Measurements from ENCODE around the gene RARS2. TPM values are rescaled to one million over a fixed set of nuclear protein-coding genes. Genes with fewer than 3 reads are reported as not detected.

RARS2 gene
- total and polyA plus RNA-seq, 2 donors from 2014 or later = 23.4 to 31.7 TPM

GRCh38 chr6:87487555-87487954 is 102.2 kb downstream of the RARS2 start:
- intact Hi-C loops (cut with DNase I) = no loop called here
- H3K4me1 ChIP-seq (ENCODE audit: control insufficient read depth in 2 of 3, insufficient read depth in 2 of 3, low read depth in 1 of 3, low read length in 3 of 3) = no peaks in the 10 kb centered on the region
- no peaks in the 10 kb centered on the region for H3K36me3 ChIP-seq (ENCODE audit: control insufficient read depth in 2 of 3, insufficient read depth in 3 of 3, low read length in 3 of 3)
- H3K9ac ChIP-seq (ENCODE audit: low read length in 3 of 3) = no peak overlapping the region
- FAIRE-seq (no peak), DNase-seq (no peak)
- H3K4me3 ChIP-seq (ENCODE audit: low read length in 3 of 3) = no peak overlapping the region
- H3K27me3 ChIP-seq (ENCODE audit: control insufficient read depth, insufficient read depth, low read length) = no peaks in the 10 kb centered on the region
- no peak overlapping the region for H3K27ac ChIP-seq (ENCODE audit: low read depth in 2 of 2, low read length in 2 of 2)
- no peak for TF ChIP-seq CTCF (IDR thresholded peaks at IDR 0.05; ENCODE audit: borderline replicate concordance, extremely low read depth, insufficient read depth)
- no peaks in the 10 kb centered on the region for H3K9me3 ChIP-seq (ENCODE audit: control insufficient read depth in 2 of 3, insufficient read depth in 1 of 3, low read length in 3 of 3)

DNA sequence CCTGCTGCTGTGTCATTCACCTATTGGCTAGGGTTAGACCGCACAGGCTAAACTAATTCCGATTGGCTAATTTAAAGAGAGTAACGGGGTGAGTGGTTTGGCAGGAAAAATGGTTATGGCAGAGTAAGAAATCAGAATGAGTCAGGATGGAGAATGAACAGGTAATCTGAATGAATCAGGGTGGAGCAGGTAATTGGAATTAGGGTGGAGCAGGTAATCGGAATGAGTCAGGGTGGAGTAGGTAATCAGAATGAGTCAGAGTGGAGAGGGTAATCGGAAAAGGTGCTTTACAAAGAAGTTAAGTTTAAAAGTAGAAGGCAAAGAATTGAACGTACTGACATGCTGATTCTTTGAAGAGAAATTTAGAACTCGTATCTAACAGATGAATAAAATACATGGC is 105.3 kb downstream of the RARS2 start:
- no peak for FAIRE-seq
- no peak for DNase-seq
- intact Hi-C loops (cut with DNase I) = no loop called here
- H3K27me3 ChIP-seq (ENCODE audit: control insufficient read depth, insufficient read depth, low read length) = no peaks in the 10 kb centered on the region
- no peak for TF ChIP-seq CTCF (IDR thresholded peaks at IDR 0.05; ENCODE audit: borderline replicate concordance, extremely low read depth, insufficient read depth)
- H3K36me3 ChIP-seq (ENCODE audit: control insufficient read depth in 2 of 3, insufficient read depth in 3 of 3, low read length in 3 of 3) = peaks cover 0 to 6% (median 0%) of the 10 kb centered on the region in 3 donors
- no peaks in the 10 kb centered on the region for H3K4me1 ChIP-seq (ENCODE audit: control insufficient read depth in 2 of 3, insufficient read depth in 2 of 3, low read depth in 1 of 3, low read length in 3 of 3)
- no peak overlapping the region for H3K9ac ChIP-seq (ENCODE audit: low read length in 3 of 3)
- no peaks in the 10 kb centered on the region for H3K9me3 ChIP-seq (ENCODE audit: control insufficient read depth in 2 of 3, insufficient read depth in 1 of 3, low read length in 3 of 3)
- H3K4me3 ChIP-seq (ENCODE audit: low read length in 3 of 3) = no peak overlapping the region
- H3K27ac ChIP-seq (ENCODE audit: low read depth in 2 of 2, low read length in 2 of 2) = no peak overlapping the region

DNA sequence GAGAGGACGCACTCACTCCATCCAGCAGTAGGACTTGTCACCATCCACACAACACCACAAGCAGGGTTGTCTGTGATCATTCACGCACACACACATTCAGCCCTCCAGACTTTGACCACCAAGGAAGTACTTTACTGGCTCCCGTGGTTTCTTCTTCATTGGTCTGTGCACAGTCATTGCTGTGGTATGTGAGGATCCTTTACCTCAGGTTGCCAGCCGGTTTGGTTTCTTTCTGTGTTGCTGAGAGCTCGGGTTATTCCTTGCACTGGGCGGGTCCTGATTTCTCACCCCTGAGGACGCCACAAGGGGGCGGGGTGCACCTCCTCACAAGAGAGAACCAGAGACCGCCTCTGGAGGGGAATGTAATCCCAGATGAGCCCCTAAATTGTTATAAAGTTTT is 105.9 kb downstream of the RARS2 start:
- intact Hi-C loops (cut with DNase I) = no loop called here
- FAIRE-seq (no peak), DNase-seq (peak in 2 of 5 donors; percentile 35 to 51)
- Histone ChIP-seq H3K4me3 (ENCODE audit: low read length in 3 of 3) (no peak overlapping the region), H3K27ac (ENCODE audit: low read depth in 2 of 2, low read length in 2 of 2) (no peak overlapping the region), H3K9ac (ENCODE audit: low read length in 3 of 3) (no peak overlapping the region), H3K27me3 (ENCODE audit: control insufficient read depth, insufficient read depth, low read length) (no peaks in the 10 kb centered on the region), H3K9me3 (ENCODE audit: control insufficient read depth in 2 of 3, insufficient read depth in 1 of 3, low read length in 3 of 3) (no peaks in the 10 kb centered on the region), H3K36me3 (ENCODE audit: control insufficient read depth in 2 of 3, insufficient read depth in 3 of 3, low read length in 3 of 3) (peaks cover 0 to 6% (median 0%) of the 10 kb centered on the region in 3 donors), H3K4me1 (ENCODE audit: control insufficient read depth in 2 of 3, insufficient read depth in 2 of 3, low read depth in 1 of 3, low read length in 3 of 3) (no peaks in the 10 kb centered on the region)
- TF ChIP-seq CTCF (IDR thresholded peaks at IDR 0.05; ENCODE audit: borderline replicate concordance, extremely low read depth, insufficient read depth) = no peak

- no peaks in the 10 kb centered on the region for H3K9me3 ChIP-seq (ENCODE audit: control insufficient read depth in 2 of 3, insufficient read depth in 1 of 3, low read length in 3 of 3)
- H3K4me1 ChIP-seq (ENCODE audit: control insufficient read depth in 2 of 3, insufficient read depth in 2 of 3, low read depth in 1 of 3, low read length in 3 of 3) = no peaks in the 10 kb centered on the region
- DNase-seq = no peak
- no peak overlapping the region for H3K27ac ChIP-seq (ENCODE audit: low read depth in 2 of 2, low read length in 2 of 2)
- H3K36me3 ChIP-seq (ENCODE audit: control insufficient read depth in 2 of 3, insufficient read depth in 3 of 3, low read length in 3 of 3) = peaks cover 0 to 6% (median 0%) of the 10 kb centered on the region in 3 donors
- intact Hi-C loops (cut with DNase I) = no loop called here
- no peak for FAIRE-seq
- no peak overlapping the region for H3K9ac ChIP-seq (ENCODE audit: low read length in 3 of 3)
- no peak for TF ChIP-seq CTCF (IDR thresholded peaks at IDR 0.05; ENCODE audit: borderline replicate concordance, extremely low read depth, insufficient read depth)
- no peaks in the 10 kb centered on the region for H3K27me3 ChIP-seq (ENCODE audit: control insufficient read depth, insufficient read depth, low read length)
- H3K4me3 ChIP-seq (ENCODE audit: low read length in 3 of 3) = no peak overlapping the region
Measured at GRCh38 chr6:87482366-87482765, 107.4 kb downstream of the RARS2 start.

All from kidney (tissue), 14 donors.